Neural progenitor cell (in vitro differentiated cells): ENCODE results near the gene FBXL20. TPM values are rescaled to one million over a fixed set of nuclear protein-coding genes. Genes with fewer than 3 reads are reported as not detected.

ENCODE experiments used
- DNase-seq: peaks from one replicate; pipeline ENCODE4 v3.0.0-alpha.2; 2016; ENCODE audit warnings: low spot score
- H2AFZ ChIP-seq: fragments of 200-600 bp; sonication (generic); replicated peaks from 2 replicates; pipeline ENCODE4 v1.6.1; 2016; ENCODE audit warnings: antibody characterized with exemption
- H3F3A ChIP-seq: fragments of 200-600 bp; sonication (generic); 2 replicates; pipeline ENCODE4 v1.6.1; 2016; ENCODE audit warnings: antibody characterized with exemption, low read depth
- H3K27ac ChIP-seq: fragments of 200-600 bp; sonication (generic); 2 replicates; pipeline ENCODE4 v1.5.1; 2016; ENCODE audit warnings: mild to moderate bottlenecking
- H3K27me3 ChIP-seq: fragments of 200-600 bp; sonication (generic); 2 replicates; pipeline ENCODE4 v1.6.1; 2016; ENCODE audit warnings: mild to moderate bottlenecking, moderate library complexity
- H3K36me3 ChIP-seq: fragments of 200-600 bp; sonication (generic); 2 replicates; pipeline ENCODE4 v1.5.1; 2016
- H3K4me1 ChIP-seq: fragments of 200-600 bp; sonication (generic); 2 replicates; pipeline ENCODE4 v1.6.1; 2016; ENCODE audit warnings: mixed run types
- H3K4me2 ChIP-seq: fragments of 200-600 bp; sonication (generic); 2 replicates; pipeline ENCODE4 v1.6.1; 2016
- H3K4me3 ChIP-seq: fragments of 200-600 bp; sonication (generic); 2 replicates; pipeline ENCODE4 v1.5.1; 2016
- H3K79me2 ChIP-seq: fragments of 200-600 bp; sonication (generic); 2 replicates; pipeline ENCODE4 v1.6.1; 2016; ENCODE audit warnings: low read depth
- H3K9ac ChIP-seq: fragments of 200-600 bp; sonication (generic); 2 replicates; pipeline ENCODE4 v1.6.1; 2016
- H3K9me3 ChIP-seq: fragments of 200-600 bp; sonication (generic); 2 replicates; pipeline ENCODE4 v1.5.1; 2016; ENCODE audit warnings: low read depth
- H4K20me1 ChIP-seq: fragments of 200-600 bp; sonication (generic); 2 replicates; pipeline ENCODE4 v1.6.1; 2016; ENCODE audit warnings: low read depth
- H3K27ac Mint-ChIP-seq: 3 replicates; pipeline ENCODE4 v1.8.0; 2021; ENCODE audit warnings: mixed read lengths
- H3K27me3 Mint-ChIP-seq: 2 replicates; pipeline ENCODE4 v1.8.0; 2022; ENCODE audit warnings: low read depth, mild to moderate bottlenecking, inconsistent platforms, moderate library complexity, mixed read lengths; ENCODE audit not compliant: insufficient read depth
- H3K36me3 Mint-ChIP-seq: 3 replicates; pipeline ENCODE4 v1.8.0; 2021; ENCODE audit warnings: mixed read lengths
- H3K4me1 Mint-ChIP-seq: 3 replicates; pipeline ENCODE4 v1.8.0; 2021; ENCODE audit warnings: mixed read lengths
- H3K4me3 Mint-ChIP-seq: 3 replicates; pipeline ENCODE4 v1.8.0; 2021; ENCODE audit warnings: mild to moderate bottlenecking, moderate library complexity, mixed read lengths
- H3K9me3 Mint-ChIP-seq: 3 replicates; pipeline ENCODE4 v1.8.0; 2020; ENCODE audit warnings: mixed read lengths
- CTCF ChIP-seq: fragments of 200-600 bp; sonication (generic); IDR thresholded peaks from 2 replicates; pipeline ENCODE4 v1.5.1; 2017; ENCODE audit warnings: antibody characterized with exemption, mild to moderate bottlenecking
- EZH2 ChIP-seq: fragments of 200-600 bp; sonication (generic); IDR thresholded peaks from 2 replicates; pipeline ENCODE4 v1.6.1; 2017; ENCODE audit warnings: antibody characterized with exemption, mild to moderate bottlenecking, moderate library complexity
- EZH2phosphoT487 ChIP-seq: fragments of 200-600 bp; sonication (generic); IDR thresholded peaks from 2 replicates; pipeline ENCODE4 v1.6.1; 2017; ENCODE audit warnings: antibody characterized with exemption
- total RNA-seq: library from RNA; depleted of rRNA; stranded (reverse); fragments of >200 nt; gene quantifications from 2 replicates; pipeline ENCODE4 v1.2.3, GENCODE V29; 2015; ENCODE audit warnings: low replicate concordance

FBXL20 gene
- total RNA-seq, 1 donor from 2014 or later, result 19.9 TPM

GRCh38 chr17:39230361-39230760, 171.1 kb downstream of the FBXL20 start:
- peaks cover 23% of the 10 kb centered on the region for H3K4me1 ChIP-seq
- H3K27ac Mint-ChIP-seq, result no peak overlapping the region
- H3K27ac ChIP-seq, result no peak overlapping the region

GRCh38 chr17:39229274-39229913, 172.0 kb downstream of the FBXL20 start:
- Histone ChIP-seq H3K9me3 (no peaks in the 10 kb centered on the region), H3K79me2 (no peaks in the 10 kb centered on the region), H3K27me3 (peaks cover 26% of the 10 kb centered on the region), H3K4me3 (no peak overlapping the region), H3K9ac (no peak overlapping the region), H3F3A (peaks cover 3% of the 10 kb centered on the region), H3K4me1 (peaks cover 28% of the 10 kb centered on the region), H3K4me2 (no peak overlapping the region), H2AFZ (no peak overlapping the region), H3K27ac (no peak overlapping the region), H3K36me3 (no peaks in the 10 kb centered on the region), H4K20me1 (peaks cover 3% of the 10 kb centered on the region)
- Mint-ChIP-seq H3K27me3 (peaks cover 11% of the 10 kb centered on the region), H3K27ac (peak overlapping the region; percentile 88), H3K9me3 (no peaks in the 10 kb centered on the region), H3K36me3 (no peaks in the 10 kb centered on the region), H3K4me1 (peaks cover 31% of the 10 kb centered on the region), H3K4me3 (no peak overlapping the region)
- no peak for DNase-seq
- no peak for TF ChIP-seq CTCF

More at GRCh38 chr17:39230361-39230760, 171.1 kb downstream of the FBXL20 start:
- Histone ChIP-seq H2AFZ (no peak overlapping the region), H3K36me3 (no peaks in the 10 kb centered on the region), H3K27me3 (peaks cover 16% of the 10 kb centered on the region), H3K79me2 (no peaks in the 10 kb centered on the region), H3K9ac (no peak overlapping the region), H3K9me3 (no peaks in the 10 kb centered on the region), H3F3A (no peaks in the 10 kb centered on the region), H3K4me2 (no peak overlapping the region), H4K20me1 (no peaks in the 10 kb centered on the region), H3K4me3 (no peak overlapping the region)
- no peak for TF ChIP-seq EZH2
- no peak for TF ChIP-seq EZH2phosphoT487
- TF ChIP-seq CTCF, result no peak
- H3K36me3 Mint-ChIP-seq, result no peaks in the 10 kb centered on the region
- no peak overlapping the region for H3K4me3 Mint-ChIP-seq
- DNase-seq, result no peak
- H3K27me3 Mint-ChIP-seq, result peaks cover 8% of the 10 kb centered on the region
- H3K4me1 Mint-ChIP-seq, result peaks cover 31% of the 10 kb centered on the region
- no peaks in the 10 kb centered on the region for H3K9me3 Mint-ChIP-seq

- Histone ChIP-seq H3K9me3 (no peaks in the 10 kb centered on the region), H3F3A (peaks cover 12% of the 10 kb centered on the region), H3K79me2 (no peaks in the 10 kb centered on the region), H4K20me1 (peaks cover 10% of the 10 kb centered on the region), H3K27me3 (peaks cover 45% of the 10 kb centered on the region), H3K4me3 (no peak overlapping the region), H3K27ac (no peak overlapping the region), H3K9ac (no peak overlapping the region), H3K36me3 (no peaks in the 10 kb centered on the region), H3K4me1 (peaks cover 25% of the 10 kb centered on the region), H2AFZ (no peak overlapping the region), H3K4me2 (no peak overlapping the region)
- H3K27me3 Mint-ChIP-seq, result peaks cover 24% of the 10 kb centered on the region
- H3K36me3 Mint-ChIP-seq, result no peaks in the 10 kb centered on the region
- no peak overlapping the region for H3K4me3 Mint-ChIP-seq
- no peaks in the 10 kb centered on the region for H3K9me3 Mint-ChIP-seq
- TF ChIP-seq CTCF (no peak), EZH2 (no peak), EZH2phosphoT487 (no peak)
- no peak overlapping the region for H3K27ac Mint-ChIP-seq
- H3K4me1 Mint-ChIP-seq, result peaks cover 35% of the 10 kb centered on the region
- no peak for DNase-seq
These were observed 174.0 kb downstream of the FBXL20 start for GRCh38 chr17:39227364-39227919.
